Endothelial cell of umbilical vein (primary cell): ENCODE data around the gene ACYP2.

Experiments used
- EZH2 ChIP-seq: IDR thresholded peaks from 2 replicates; pipeline ENCODE4 v1.6.1; 2012; ENCODE audit warnings: borderline replicate concordance, low read depth, mild to moderate bottlenecking, moderate library complexity, low read length, inconsistent platforms; ENCODE audit not compliant: severe bottlenecking
- FOS ChIP-seq: IDR thresholded peaks from 2 replicates; pipeline ENCODE4 v1.6.1; 2011; ENCODE audit warnings: mild to moderate bottlenecking, low read length, moderate library complexity, borderline replicate concordance; ENCODE audit not compliant: insufficient read depth
- MYC ChIP-seq: IDR thresholded peaks from one replicate; pipeline ENCODE4 v1.6.1; 2011; ENCODE audit warnings: mild to moderate bottlenecking, low read depth, low read length
- POLR2A ChIP-seq: IDR thresholded peaks from 2 replicates; pipeline ENCODE4 v1.6.1; 2012; ENCODE audit warnings: low read depth, mild to moderate bottlenecking, control low read depth, low read length
- POLR2AphosphoS5 ChIP-seq: IDR thresholded peaks from 2 replicates; pipeline ENCODE4 v1.6.1; 2012; ENCODE audit warnings: low read depth, mild to moderate bottlenecking, control low read depth, low read length, moderate library complexity; ENCODE audit not compliant: insufficient read depth
- TF ChIP-seq, protein P1 (sequence below), 2 donors: IDR thresholded peaks; 1 replicate in 1 of 2; 2 replicates in 1 of 2; pipeline ENCODE4 v1.5.1; 2011; ENCODE audit warnings: low read length in 2 of 2, mild to moderate bottlenecking in 2 of 2, moderate library complexity in 2 of 2, control low read depth in 1 of 2, inconsistent platforms in 1 of 2, low read depth in 1 of 2; ENCODE audit not compliant: insufficient read depth in 1 of 2; ENCODE audit errors: extremely low read depth in 1 of 2
- TF ChIP-seq, protein P2 (sequence below): IDR thresholded peaks from 2 replicates; pipeline ENCODE4 v1.6.1; 2011; ENCODE audit not compliant: insufficient read depth, insufficient read length

DNA sequence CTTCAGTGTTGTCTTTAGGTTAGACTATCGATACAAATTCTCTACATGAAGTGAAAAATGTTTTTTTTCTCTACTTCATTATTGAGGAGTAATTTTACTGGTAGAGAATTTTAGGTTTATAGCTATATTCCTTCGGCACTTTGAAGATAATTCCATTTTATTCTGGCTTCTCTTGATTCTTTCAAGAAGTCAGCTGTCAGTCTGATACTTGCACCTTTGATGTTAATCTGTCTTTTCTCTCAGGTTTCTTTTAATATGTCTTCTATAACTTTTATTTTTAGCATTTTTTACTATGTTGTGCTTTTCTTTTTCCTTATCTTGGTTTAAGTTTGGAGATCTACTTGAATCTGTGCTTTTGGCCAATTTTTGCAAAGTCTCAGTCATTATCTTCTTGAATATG lies 122.0 kb downstream of the ACYP2 start:
- TF ChIP-seq EZH2: no peak
- TF ChIP-seq, protein P1, sequence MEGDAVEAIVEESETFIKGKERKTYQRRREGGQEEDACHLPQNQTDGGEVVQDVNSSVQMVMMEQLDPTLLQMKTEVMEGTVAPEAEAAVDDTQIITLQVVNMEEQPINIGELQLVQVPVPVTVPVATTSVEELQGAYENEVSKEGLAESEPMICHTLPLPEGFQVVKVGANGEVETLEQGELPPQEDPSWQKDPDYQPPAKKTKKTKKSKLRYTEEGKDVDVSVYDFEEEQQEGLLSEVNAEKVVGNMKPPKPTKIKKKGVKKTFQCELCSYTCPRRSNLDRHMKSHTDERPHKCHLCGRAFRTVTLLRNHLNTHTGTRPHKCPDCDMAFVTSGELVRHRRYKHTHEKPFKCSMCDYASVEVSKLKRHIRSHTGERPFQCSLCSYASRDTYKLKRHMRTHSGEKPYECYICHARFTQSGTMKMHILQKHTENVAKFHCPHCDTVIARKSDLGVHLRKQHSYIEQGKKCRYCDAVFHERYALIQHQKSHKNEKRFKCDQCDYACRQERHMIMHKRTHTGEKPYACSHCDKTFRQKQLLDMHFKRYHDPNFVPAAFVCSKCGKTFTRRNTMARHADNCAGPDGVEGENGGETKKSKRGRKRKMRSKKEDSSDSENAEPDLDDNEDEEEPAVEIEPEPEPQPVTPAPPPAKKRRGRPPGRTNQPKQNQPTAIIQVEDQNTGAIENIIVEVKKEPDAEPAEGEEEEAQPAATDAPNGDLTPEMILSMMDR (IDR thresholded peaks at IDR 0.05; ENCODE audit: extremely low read depth in 1 of 2, insufficient read depth in 1 of 2, low read depth in 1 of 2, low read length in 2 of 2): no peak
- TF ChIP-seq, protein P2, sequence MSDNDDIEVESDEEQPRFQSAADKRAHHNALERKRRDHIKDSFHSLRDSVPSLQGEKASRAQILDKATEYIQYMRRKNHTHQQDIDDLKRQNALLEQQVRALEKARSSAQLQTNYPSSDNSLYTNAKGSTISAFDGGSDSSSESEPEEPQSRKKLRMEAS: no peak
- TF ChIP-seq POLR2A: no peak
- no peak for TF ChIP-seq MYC
- no peak for TF ChIP-seq POLR2AphosphoS5
- TF ChIP-seq FOS: no peak
